HL-60 (cell line): ENCODE measurements around the gene PDE6D.
A peak's percentile ranks its signal among the peaks of the same experiment; 100 is the strongest.

ENCODE experiments used
- DNase-seq, 2 experiments: peaks; one replicate each; pipeline ENCODE4 v3.0.0-alpha.2; 2010 to 2020; ENCODE audit warnings: low read depth in 1 of 2, low spot score in 1 of 2
- H3K27ac ChIP-seq: fragments of 250-450 bp; sonication (Bioruptor Pico); replicated peaks from 2 replicates; pipeline ENCODE4 v1.5.1; 2020; ENCODE audit warnings: mild to moderate bottlenecking, moderate library complexity
- H3K27me3 ChIP-seq: fragments of 250-450 bp; sonication (Bioruptor Pico); 2 replicates; pipeline ENCODE4 v1.5.1; 2021; ENCODE audit warnings: mild to moderate bottlenecking, moderate library complexity; ENCODE audit not compliant: insufficient read depth, poor library complexity, severe bottlenecking
- H3K4me3 ChIP-seq: replicated peaks from 2 replicates; pipeline ENCODE4 v1.5.1; 2011; ENCODE audit warnings: mild to moderate bottlenecking, control low read depth, low read length; ENCODE audit not compliant: insufficient read depth
- CTCF ChIP-seq: IDR thresholded peaks from one replicate; pipeline ENCODE4 v1.5.1; 2011; ENCODE audit warnings: low read length, control low read depth, inconsistent platforms; ENCODE audit not compliant: insufficient read depth
- GABPA ChIP-seq: IDR thresholded peaks from 2 replicates; pipeline ENCODE4 v1.6.1; 2012; ENCODE audit warnings: low read depth
- POLR2AphosphoS5 ChIP-seq: IDR thresholded peaks from 2 replicates; pipeline ENCODE4 v1.6.1; 2012; ENCODE audit warnings: low read depth
- REST ChIP-seq: IDR thresholded peaks from 2 replicates; pipeline ENCODE4 v1.6.1; 2012; ENCODE audit warnings: low read depth; ENCODE audit not compliant: insufficient replicate concordance
- SPI1 ChIP-seq: IDR thresholded peaks from 2 replicates; pipeline ENCODE4 v1.6.1; 2012; ENCODE audit warnings: low read depth, mild to moderate bottlenecking, borderline replicate concordance

PDE6D gene

GRCh38 chr2:231709636-231709980 is 71.5 kb downstream of the PDE6D start:
- Histone ChIP-seq H3K27me3 (no peaks in the 10 kb centered on the region), H3K27ac (peak overlapping the region; percentile 100), H3K4me3 (peak overlapping the region; percentile 80)
- TF ChIP-seq POLR2AphosphoS5 (peak; percentile 64), GABPA (no peak), CTCF (no peak)
- no peak for DNase-seq

GRCh38 chr2:231708773-231709635 is 72.1 kb downstream of the PDE6D start:
- DNase-seq, result peak in 1 of 2 experiments; percentile 82
- Histone ChIP-seq H3K27ac (peak overlapping the region; percentile 100), H3K27me3 (no peaks in the 10 kb centered on the region), H3K4me3 (peak overlapping the region; percentile 80)
- TF ChIP-seq POLR2AphosphoS5, result peak; percentile 89
- TF ChIP-seq SPI1, result no peak
- TF ChIP-seq GABPA, result 0 out of 2 replicates have a peak, but pooled peaks have one; percentile 1

- Histone ChIP-seq H3K4me3 (peak within 1 kb of the TSS; percentile 80), H3K27ac (peak within 1 kb of the TSS; percentile 100), H3K27me3 (no peaks in the 10 kb centered on the region)
- peak; percentile 99 to 100 for DNase-seq
- TF ChIP-seq CTCF, result no peak
- 0 out of 2 replicates have a peak, but pooled peaks have one; percentile 8 for TF ChIP-seq GABPA
- peak; percentile 76 for TF ChIP-seq REST
- no peak; the same call in 1 of the 2 replicates for TF ChIP-seq SPI1
- TF ChIP-seq POLR2AphosphoS5, result peak; percentile 98
These were observed 72.9 kb downstream of the PDE6D start, which contains the start of gene PTMA for GRCh38 chr2:231707927-231708772. Gene PTMA, plus strand, starts transcription at chr2:231708525. Its CDS starts 182 bp downstream, at chr2:231708707.

GRCh38 chr2:231707625-231707926 is 73.5 kb downstream of the PDE6D start:
- peak overlapping the region; percentile 100 for H3K27ac ChIP-seq
- peak in 1 of 2 experiments; percentile 56 for DNase-seq
- H3K4me3 ChIP-seq, result peak overlapping the region; percentile 34
- no peaks in the 10 kb centered on the region for H3K27me3 ChIP-seq
- TF ChIP-seq SPI1 (no peak), GABPA (no peak), CTCF (no peak), POLR2AphosphoS5 (0 out of 2 replicates have a peak, but pooled peaks have one; percentile 7)
